Measurements from ENCODE around the gene PDS5A.

DNA sequence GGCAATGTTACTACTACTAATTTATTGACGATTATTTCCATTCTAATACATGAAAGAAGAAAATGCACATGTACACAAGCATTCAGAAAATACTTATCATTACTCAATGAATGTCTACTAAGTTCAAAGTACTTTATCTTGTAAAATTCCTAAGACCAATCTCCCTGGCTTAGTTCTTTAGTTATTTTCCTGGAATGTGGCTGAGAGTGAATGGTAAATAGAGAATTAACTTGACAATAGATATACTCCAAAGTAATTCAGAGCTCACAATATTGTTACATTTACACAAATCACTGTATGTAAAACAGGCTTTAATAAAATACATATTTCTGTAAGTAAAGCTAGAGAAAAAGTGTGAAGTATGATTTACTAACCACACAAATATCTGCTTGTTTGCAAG, 79.7 kb downstream of the PDS5A start:
- TF ChIP-seq, protein P1, sequence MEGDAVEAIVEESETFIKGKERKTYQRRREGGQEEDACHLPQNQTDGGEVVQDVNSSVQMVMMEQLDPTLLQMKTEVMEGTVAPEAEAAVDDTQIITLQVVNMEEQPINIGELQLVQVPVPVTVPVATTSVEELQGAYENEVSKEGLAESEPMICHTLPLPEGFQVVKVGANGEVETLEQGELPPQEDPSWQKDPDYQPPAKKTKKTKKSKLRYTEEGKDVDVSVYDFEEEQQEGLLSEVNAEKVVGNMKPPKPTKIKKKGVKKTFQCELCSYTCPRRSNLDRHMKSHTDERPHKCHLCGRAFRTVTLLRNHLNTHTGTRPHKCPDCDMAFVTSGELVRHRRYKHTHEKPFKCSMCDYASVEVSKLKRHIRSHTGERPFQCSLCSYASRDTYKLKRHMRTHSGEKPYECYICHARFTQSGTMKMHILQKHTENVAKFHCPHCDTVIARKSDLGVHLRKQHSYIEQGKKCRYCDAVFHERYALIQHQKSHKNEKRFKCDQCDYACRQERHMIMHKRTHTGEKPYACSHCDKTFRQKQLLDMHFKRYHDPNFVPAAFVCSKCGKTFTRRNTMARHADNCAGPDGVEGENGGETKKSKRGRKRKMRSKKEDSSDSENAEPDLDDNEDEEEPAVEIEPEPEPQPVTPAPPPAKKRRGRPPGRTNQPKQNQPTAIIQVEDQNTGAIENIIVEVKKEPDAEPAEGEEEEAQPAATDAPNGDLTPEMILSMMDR (IDR thresholded peaks at IDR 0.05): no peak
- TF ChIP-seq EZH2 (IDR thresholded peaks at IDR 0.05): no peak

Data from neural progenitor cell (in vitro differentiated cells).